ENCODE measurements around the gene MGAT1.

- TF ChIP-seq EP300 (IDR thresholded peaks at IDR 0.05) (no peak), POLR2AphosphoS5 (IDR thresholded peaks at IDR 0.05) (peak; percentile 46)
Measured at GRCh38 chr5:180784497-180785097, 18.0 kb downstream of the MGAT1 start.

Data from gastroesophageal sphincter (tissue), 2 donors.